H1 (cell line): Measurements from ENCODE around the gene ROR1. TPM values are rescaled to one million over a fixed set of nuclear protein-coding genes. Genes with fewer than 3 reads are reported as not detected.

Experiments
- CTCF ChIA-PET: fragments of 300-600 bp; sonication (Branson Sonifier 250); formaldehyde crosslinking; loops from one replicate; lab custom pipeline; 2021; ENCODE audit not compliant: partially characterized antibody; lab: Charles Lee
- POLR2A ChIA-PET: fragments of 300-600 bp; sonication (Branson Sonifier 250); formaldehyde crosslinking; loops from one replicate; lab custom pipeline; 2021; ENCODE audit warnings: inconsistent platforms; ENCODE audit not compliant: partially characterized antibody; lab: Charles Lee
- DNase-seq, 2 experiments: peaks; one replicate each; pipeline versions ENCODE4 v3.0.0 to v3.0.0-alpha.2; 2010 to 2022; ENCODE audit warnings: low spot score in 2 of 2, low read depth in 1 of 2, mixed read lengths in 1 of 2
- FAIRE-seq: peaks from 2 replicates; lab custom pipeline; 2011; peaks lifted over from hg19 to GRCh38; lab: Jason Lieb, UNC
- H2AFZ ChIP-seq: 2 replicates; pipeline ENCODE4 v1.8.1; 2012; ENCODE audit warnings: low read length, inconsistent platforms
- H2AK5ac ChIP-seq: 2 replicates; pipeline ENCODE4 v1.6.1; 2013; ENCODE audit warnings: low read depth, low read length
- H2BK120ac ChIP-seq: replicated peaks from 2 replicates; pipeline ENCODE3; 2013; ENCODE audit warnings: low read depth, low read length, inconsistent platforms
- H2BK12ac ChIP-seq: 2 replicates; pipeline ENCODE4 v1.6.1; 2013; ENCODE audit warnings: low read depth, low read length
- H2BK15ac ChIP-seq: 2 replicates; pipeline ENCODE4 v1.6.1; 2013; ENCODE audit warnings: low read length
- H2BK20ac ChIP-seq: 2 replicates; pipeline ENCODE4 v1.6.1; 2013; ENCODE audit warnings: low read length
- H2BK5ac ChIP-seq: 2 replicates; pipeline ENCODE4 v1.6.1; 2013; ENCODE audit warnings: low read depth, low read length
- H3K14ac ChIP-seq: 2 replicates; pipeline ENCODE4 v1.6.1; 2013; ENCODE audit warnings: inconsistent platforms; ENCODE audit not compliant: insufficient read length
- H3K18ac ChIP-seq: 2 replicates; pipeline ENCODE4 v1.6.1; 2013; ENCODE audit warnings: low read length; ENCODE audit errors: extremely low read depth
- H3K23ac ChIP-seq: 2 replicates; pipeline ENCODE4 v1.6.1; 2013; ENCODE audit warnings: inconsistent platforms; ENCODE audit not compliant: insufficient read length
- H3K23me2 ChIP-seq: 2 replicates; pipeline ENCODE4 v1.6.1; 2013; ENCODE audit warnings: low read depth, low read length
- H3K27ac ChIP-seq: 2 replicates; pipeline ENCODE4 v1.6.1; 2011; ENCODE audit warnings: low read depth, low read length, inconsistent platforms
- H3K27me3 ChIP-seq, 4 experiments: replicated peaks in 1 of 4; 1 replicate in 1 of 4; 2 replicates in 3 of 4; pipeline versions ENCODE4 v1.6.1 to v1.8.1; 2011 to 2013; ENCODE audit warnings: low read length in 3 of 4, mild to moderate bottlenecking in 3 of 4, inconsistent platforms in 2 of 4, mixed read lengths in 2 of 4, moderate library complexity in 1 of 4; ENCODE audit not compliant: control insufficient read depth in 3 of 4, insufficient read depth in 3 of 4; ENCODE audit errors: extremely low read depth in 1 of 4
- H3K36me3 ChIP-seq, 4 experiments: 2 replicates each; pipeline versions ENCODE4 v1.6.1 to v1.8.1; 2011 to 2013; ENCODE audit warnings: mild to moderate bottlenecking in 4 of 4, low read length in 3 of 4, moderate library complexity in 2 of 4, control low read depth in 1 of 4, inconsistent platforms in 1 of 4; ENCODE audit not compliant: insufficient read depth in 4 of 4, control insufficient read depth in 2 of 4
- H3K4ac ChIP-seq: replicated peaks from 2 replicates; pipeline ENCODE3; 2013; ENCODE audit warnings: low read length, low read depth, mixed read lengths, inconsistent platforms; ENCODE audit not compliant: insufficient read length
- H3K4me1 ChIP-seq, 4 experiments: replicated peaks in 1 of 4; 1 replicate in 1 of 4; 2 replicates in 3 of 4; pipeline versions ENCODE4 v1.6.1 to v1.8.1; 2011 to 2013; ENCODE audit warnings: low read length in 3 of 4, inconsistent platforms in 2 of 4, mixed read lengths in 1 of 4; ENCODE audit not compliant: insufficient read depth in 4 of 4, control insufficient read depth in 3 of 4
- H3K4me2 ChIP-seq, 2 experiments: 2 replicates each; pipeline versions ENCODE4 v1.6.1 to v1.8.1; 2011 to 2013; ENCODE audit warnings: low read depth in 2 of 2, low read length in 2 of 2, control low read depth in 1 of 2, inconsistent platforms in 1 of 2, mild to moderate bottlenecking in 1 of 2; ENCODE audit not compliant: insufficient read depth in 1 of 2
- H3K4me3 ChIP-seq, 4 experiments: fragments of 200-600, 300-600 bp in 1 of 4; sonication (generic), shearing (Covaris generic), sonication (Bioruptor Twin) in 1 of 4; 2 replicates each; pipeline versions ENCODE4 v1.5.1 to v1.8.1; 2011 to 2016; ENCODE audit warnings: low read length in 4 of 4, low read depth in 3 of 4, control low read depth in 2 of 4, inconsistent platforms in 2 of 4, mild to moderate bottlenecking in 2 of 4, mixed read lengths in 1 of 4, moderate library complexity in 1 of 4; ENCODE audit not compliant: insufficient read depth in 2 of 4; ENCODE audit errors: extremely low read depth in 1 of 4
- H3K56ac ChIP-seq: replicated peaks from 2 replicates; pipeline ENCODE3; 2013; ENCODE audit warnings: low read depth, mild to moderate bottlenecking, mixed read lengths, low read length, inconsistent platforms; ENCODE audit not compliant: insufficient read length
- H3K79me1 ChIP-seq: 2 replicates; pipeline ENCODE4 v1.6.1; 2013; ENCODE audit warnings: low read depth, low read length, control low read depth
- H3K79me2 ChIP-seq, 2 experiments: 2 replicates each; pipeline versions ENCODE4 v1.6.1 to v1.8.1; 2012 to 2013; ENCODE audit warnings: low read length in 2 of 2, mild to moderate bottlenecking in 2 of 2, inconsistent platforms in 1 of 2; ENCODE audit not compliant: insufficient read depth in 2 of 2, control insufficient read depth in 1 of 2
- H3K9ac ChIP-seq, 4 experiments: replicated peaks in 1 of 4; 1 replicate in 1 of 4; 2 replicates in 3 of 4; pipeline versions ENCODE4 v1.6.1 to v1.8.1; 2011 to 2013; ENCODE audit warnings: low read depth in 3 of 4, low read length in 3 of 4, control low read depth in 2 of 4, mild to moderate bottlenecking in 2 of 4, moderate library complexity in 2 of 4, inconsistent platforms in 1 of 4; ENCODE audit errors: extremely low read depth in 1 of 4
- H3K9me3 ChIP-seq, 2 experiments: 2 replicates each; pipeline versions ENCODE4 v1.6.1 to v1.8.1; 2012 to 2013; ENCODE audit warnings: mild to moderate bottlenecking in 2 of 2, moderate library complexity in 2 of 2, control low read depth in 1 of 2, inconsistent platforms in 1 of 2, low read depth in 1 of 2, low read length in 1 of 2, mixed read lengths in 1 of 2; ENCODE audit not compliant: insufficient read depth in 2 of 2
- H4K20me1 ChIP-seq, 2 experiments: replicated peaks in 1 of 2; 2 replicates each; pipeline versions ENCODE3 to v1.8.1; 2011 to 2013; ENCODE audit warnings: inconsistent platforms in 2 of 2, low read length in 2 of 2, mild to moderate bottlenecking in 1 of 2; ENCODE audit not compliant: insufficient read depth in 2 of 2, control insufficient read depth in 1 of 2
- H4K5ac ChIP-seq: 2 replicates; pipeline ENCODE4 v1.6.1; 2013; ENCODE audit warnings: low read length, low read depth, mixed read lengths, inconsistent platforms; ENCODE audit not compliant: insufficient read length
- H4K8ac ChIP-seq: 2 replicates; pipeline ENCODE4 v1.8.0; 2013; ENCODE audit warnings: mild to moderate bottlenecking, moderate library complexity, low read length, inconsistent platforms; ENCODE audit not compliant: insufficient read depth; ENCODE audit errors: extremely low read depth
- H4K91ac ChIP-seq: replicated peaks from 2 replicates; pipeline ENCODE3; 2013; ENCODE audit warnings: low read length, mixed read lengths, inconsistent platforms; ENCODE audit not compliant: insufficient read length
- CBX5 ChIP-seq: fragments of 300-800, 300-1000 bp; sonication (generic); IDR thresholded peaks from 2 replicates; pipeline ENCODE4 v1.7.1; 2016; ENCODE audit warnings: antibody characterized with exemption, low read length, low read depth
- WGBS, 2 experiments: shearing (Covaris generic) in 1 of 2; methylation state at CpG; one replicate each; pipeline versions ENCODE4 v1.1.6 to v1.1.7; 2013 to 2015; ENCODE audit warnings: low lambda C conversion rate in 2 of 2, mixed read lengths in 2 of 2, inconsistent platforms in 1 of 2, low coverage in 1 of 2, missing lambda C conversion rate in 1 of 2; ENCODE audit not compliant: insufficient replicate concordance in 2 of 2, insufficient coverage in 1 of 2, insufficient read length in 1 of 2; ENCODE audit errors: extremely low coverage in 1 of 2, missing lambda C conversion rate in 1 of 2; 5-methylcytosine and 5-hydroxymethylcytosine counted together
- polyA plus RNA-seq, 7 experiments: library from polyadenylated mRNA; depleted of rRNA in 3 of 7; stranded (reverse) in 5 of 7; unstranded in 2 of 7; fragments of >200 nt in 5 of 7; fragments of 200-250 nt in 2 of 7; gene quantifications; 1 replicate in 5 of 7; 2 replicates in 1 of 7; 4 replicates in 1 of 7; pipeline versions ENCODE4 v1.2.1 to v1.2.3, GENCODE V29; 2011 to 2013; ENCODE audit warnings: missing spikeins in 2 of 7, mixed read lengths in 2 of 7
- total RNA-seq: library from RNA; stranded (reverse); fragmentation: NEBNext Ultra II Directional; extraction: Animal tissue kit (Norgen Biotek cat#: 25700); gene quantifications from 2 replicates; pipeline ENCODE4 v1.2.1, GENCODE V29; 2021

The ROR1 gene
- total and polyA plus RNA-seq, 2 of the 8 experiments (the other 6 are each of a cell fraction or from before 2014, with no cell fraction given) = 33.6 to 73.6 TPM

- Histone ChIP-seq H3K27me3 (no peaks in the 10 kb centered on the region), H3K27ac (no peak overlapping the region)
- no peak for TF ChIP-seq CBX5
These were observed 3.4 kb upstream of the ROR1 start for GRCh38 chr1:63770381-63770780.

More at GRCh38 chr1:63770381-63770780, 3.4 kb upstream of the ROR1 start:
- Histone ChIP-seq H3K18ac (0 out of 2 replicates have a peak overlapping the region, but pooled peaks have one; percentile 2), H4K20me1 (no peaks in the 10 kb centered on the region), H4K8ac (no peak overlapping the region), H4K5ac (no peak overlapping the region), H3K56ac (no peak overlapping the region), H3K79me2 (peaks cover 0 to 14% of the 10 kb centered on the region in 2 experiments; a peak in 1 of 4 replicates), H2BK12ac (no peak overlapping the region), H2BK20ac (no peak overlapping the region), H3K4me1 (peaks cover 5 to 8% (median 6%) of the 10 kb centered on the region in 4 experiments; a peak in 6 of 7 replicates), H3K36me3 (no peaks in the 10 kb centered on the region), H3K4ac (no peak overlapping the region), H3K79me1 (no peaks in the 10 kb centered on the region), H3K23me2 (peaks cover 8% of the 10 kb centered on the region), H3K4me2 (no peak overlapping the region), H2BK120ac (no peak overlapping the region), H3K23ac (no peak overlapping the region), H2AFZ (no peak overlapping the region), H2BK15ac (no peak overlapping the region), H3K14ac (no peak overlapping the region), H3K9ac (no peak overlapping the region), H3K9me3 (no peaks in the 10 kb centered on the region), H2BK5ac (no peak overlapping the region), H3K4me3 (no peak overlapping the region), H4K91ac (no peak overlapping the region), H2AK5ac (no peak overlapping the region)
- ChIA-PET CTCF (interaction anchor here (0.5 to 4.9 kb wide), 7 partner anchors 44 to 476 kb away, joined by 3 to 24 read pairs (median 4); no protein-coding TSS in a partner anchor), POLR2A (interaction anchor here (1.1 kb wide), 1 partner anchor 22 kb away, joined by 3 read pairs; no protein-coding TSS in a partner anchor)
- DNase-seq = no peak
- FAIRE-seq = no peak
- 86% methylated on average over 1 of the region's 1 CpG; no CpG with 5 or more reads in 1 of the 2 experiments for WGBS, 2 experiments
